H1 (cell line): ENCODE measurements around the gene STX8. TPM values are rescaled to one million over a fixed set of nuclear protein-coding genes. Genes with fewer than 3 reads are reported as not detected.

Experiments
- CTCF ChIA-PET: fragments of 300-600 bp; sonication (Branson Sonifier 250); formaldehyde crosslinking; loops from one replicate; lab custom pipeline; 2021; ENCODE audit not compliant: partially characterized antibody; lab: Charles Lee
- POLR2A ChIA-PET: fragments of 300-600 bp; sonication (Branson Sonifier 250); formaldehyde crosslinking; loops from one replicate; lab custom pipeline; 2021; ENCODE audit warnings: inconsistent platforms; ENCODE audit not compliant: partially characterized antibody; lab: Charles Lee
- DNase-seq, 2 experiments: peaks; one replicate each; pipeline versions ENCODE4 v3.0.0 to v3.0.0-alpha.2; 2010 to 2022; ENCODE audit warnings: low spot score in 2 of 2, low read depth in 1 of 2, mixed read lengths in 1 of 2
- FAIRE-seq: peaks from 2 replicates; lab custom pipeline; 2011; peaks lifted over from hg19 to GRCh38; lab: Jason Lieb, UNC
- H2AFZ ChIP-seq: 2 replicates; pipeline ENCODE4 v1.8.1; 2012; ENCODE audit warnings: low read length, inconsistent platforms
- H2AK5ac ChIP-seq: 2 replicates; pipeline ENCODE4 v1.6.1; 2013; ENCODE audit warnings: low read depth, low read length
- H2BK120ac ChIP-seq: replicated peaks from 2 replicates; pipeline ENCODE3; 2013; ENCODE audit warnings: low read depth, low read length, inconsistent platforms
- H2BK12ac ChIP-seq: 2 replicates; pipeline ENCODE4 v1.6.1; 2013; ENCODE audit warnings: low read depth, low read length
- H2BK15ac ChIP-seq: 2 replicates; pipeline ENCODE4 v1.6.1; 2013; ENCODE audit warnings: low read length
- H2BK20ac ChIP-seq: 2 replicates; pipeline ENCODE4 v1.6.1; 2013; ENCODE audit warnings: low read length
- H2BK5ac ChIP-seq: 2 replicates; pipeline ENCODE4 v1.6.1; 2013; ENCODE audit warnings: low read depth, low read length
- H3K14ac ChIP-seq: 2 replicates; pipeline ENCODE4 v1.6.1; 2013; ENCODE audit warnings: inconsistent platforms; ENCODE audit not compliant: insufficient read length
- H3K18ac ChIP-seq: 2 replicates; pipeline ENCODE4 v1.6.1; 2013; ENCODE audit warnings: low read length; ENCODE audit errors: extremely low read depth
- H3K23ac ChIP-seq: 2 replicates; pipeline ENCODE4 v1.6.1; 2013; ENCODE audit warnings: inconsistent platforms; ENCODE audit not compliant: insufficient read length
- H3K23me2 ChIP-seq: 2 replicates; pipeline ENCODE4 v1.6.1; 2013; ENCODE audit warnings: low read depth, low read length
- H3K27ac ChIP-seq: 2 replicates; pipeline ENCODE4 v1.6.1; 2011; ENCODE audit warnings: low read depth, low read length, inconsistent platforms
- H3K27me3 ChIP-seq, 4 experiments: replicated peaks in 1 of 4; 1 replicate in 1 of 4; 2 replicates in 3 of 4; pipeline versions ENCODE4 v1.6.1 to v1.8.1; 2011 to 2013; ENCODE audit warnings: low read length in 3 of 4, mild to moderate bottlenecking in 3 of 4, inconsistent platforms in 2 of 4, mixed read lengths in 2 of 4, moderate library complexity in 1 of 4; ENCODE audit not compliant: control insufficient read depth in 3 of 4, insufficient read depth in 3 of 4; ENCODE audit errors: extremely low read depth in 1 of 4
- H3K36me3 ChIP-seq, 4 experiments: 2 replicates each; pipeline versions ENCODE4 v1.6.1 to v1.8.1; 2011 to 2013; ENCODE audit warnings: mild to moderate bottlenecking in 4 of 4, low read length in 3 of 4, moderate library complexity in 2 of 4, control low read depth in 1 of 4, inconsistent platforms in 1 of 4; ENCODE audit not compliant: insufficient read depth in 4 of 4, control insufficient read depth in 2 of 4
- H3K4ac ChIP-seq: replicated peaks from 2 replicates; pipeline ENCODE3; 2013; ENCODE audit warnings: low read length, low read depth, mixed read lengths, inconsistent platforms; ENCODE audit not compliant: insufficient read length
- H3K4me1 ChIP-seq, 4 experiments: replicated peaks in 1 of 4; 1 replicate in 1 of 4; 2 replicates in 3 of 4; pipeline versions ENCODE4 v1.6.1 to v1.8.1; 2011 to 2013; ENCODE audit warnings: low read length in 3 of 4, inconsistent platforms in 2 of 4, mixed read lengths in 1 of 4; ENCODE audit not compliant: insufficient read depth in 4 of 4, control insufficient read depth in 3 of 4
- H3K4me2 ChIP-seq, 2 experiments: 2 replicates each; pipeline versions ENCODE4 v1.6.1 to v1.8.1; 2011 to 2013; ENCODE audit warnings: low read depth in 2 of 2, low read length in 2 of 2, control low read depth in 1 of 2, inconsistent platforms in 1 of 2, mild to moderate bottlenecking in 1 of 2; ENCODE audit not compliant: insufficient read depth in 1 of 2
- H3K4me3 ChIP-seq, 4 experiments: fragments of 200-600, 300-600 bp in 1 of 4; sonication (generic), shearing (Covaris generic), sonication (Bioruptor Twin) in 1 of 4; 2 replicates each; pipeline versions ENCODE4 v1.5.1 to v1.8.1; 2011 to 2016; ENCODE audit warnings: low read length in 4 of 4, low read depth in 3 of 4, control low read depth in 2 of 4, inconsistent platforms in 2 of 4, mild to moderate bottlenecking in 2 of 4, mixed read lengths in 1 of 4, moderate library complexity in 1 of 4; ENCODE audit not compliant: insufficient read depth in 2 of 4; ENCODE audit errors: extremely low read depth in 1 of 4
- H3K56ac ChIP-seq: replicated peaks from 2 replicates; pipeline ENCODE3; 2013; ENCODE audit warnings: low read depth, mild to moderate bottlenecking, mixed read lengths, low read length, inconsistent platforms; ENCODE audit not compliant: insufficient read length
- H3K79me1 ChIP-seq: 2 replicates; pipeline ENCODE4 v1.6.1; 2013; ENCODE audit warnings: low read depth, low read length, control low read depth
- H3K79me2 ChIP-seq, 2 experiments: 2 replicates each; pipeline versions ENCODE4 v1.6.1 to v1.8.1; 2012 to 2013; ENCODE audit warnings: low read length in 2 of 2, mild to moderate bottlenecking in 2 of 2, inconsistent platforms in 1 of 2; ENCODE audit not compliant: insufficient read depth in 2 of 2, control insufficient read depth in 1 of 2
- H3K9ac ChIP-seq, 4 experiments: replicated peaks in 1 of 4; 1 replicate in 1 of 4; 2 replicates in 3 of 4; pipeline versions ENCODE4 v1.6.1 to v1.8.1; 2011 to 2013; ENCODE audit warnings: low read depth in 3 of 4, low read length in 3 of 4, control low read depth in 2 of 4, mild to moderate bottlenecking in 2 of 4, moderate library complexity in 2 of 4, inconsistent platforms in 1 of 4; ENCODE audit errors: extremely low read depth in 1 of 4
- H3K9me3 ChIP-seq, 2 experiments: 2 replicates each; pipeline versions ENCODE4 v1.6.1 to v1.8.1; 2012 to 2013; ENCODE audit warnings: mild to moderate bottlenecking in 2 of 2, moderate library complexity in 2 of 2, control low read depth in 1 of 2, inconsistent platforms in 1 of 2, low read depth in 1 of 2, low read length in 1 of 2, mixed read lengths in 1 of 2; ENCODE audit not compliant: insufficient read depth in 2 of 2
- H4K20me1 ChIP-seq, 2 experiments: replicated peaks in 1 of 2; 2 replicates each; pipeline versions ENCODE3 to v1.8.1; 2011 to 2013; ENCODE audit warnings: inconsistent platforms in 2 of 2, low read length in 2 of 2, mild to moderate bottlenecking in 1 of 2; ENCODE audit not compliant: insufficient read depth in 2 of 2, control insufficient read depth in 1 of 2
- H4K5ac ChIP-seq: 2 replicates; pipeline ENCODE4 v1.6.1; 2013; ENCODE audit warnings: low read length, low read depth, mixed read lengths, inconsistent platforms; ENCODE audit not compliant: insufficient read length
- H4K8ac ChIP-seq: 2 replicates; pipeline ENCODE4 v1.8.0; 2013; ENCODE audit warnings: mild to moderate bottlenecking, moderate library complexity, low read length, inconsistent platforms; ENCODE audit not compliant: insufficient read depth; ENCODE audit errors: extremely low read depth
- H4K91ac ChIP-seq: replicated peaks from 2 replicates; pipeline ENCODE3; 2013; ENCODE audit warnings: low read length, mixed read lengths, inconsistent platforms; ENCODE audit not compliant: insufficient read length
- BRCA1 ChIP-seq: IDR thresholded peaks from 2 replicates; pipeline ENCODE4 v1.6.1; 2012; ENCODE audit warnings: low read depth, low read length, improper control_type of control experiment
- KDM5A ChIP-seq: fragments of 200-600 bp; IDR thresholded peaks from 2 replicates; pipeline ENCODE4 v1.7.1; 2012; ENCODE audit warnings: mild to moderate bottlenecking, low read length, inconsistent platforms, mixed read lengths
- POLR2AphosphoS5 ChIP-seq: IDR thresholded peaks from 2 replicates; pipeline ENCODE4 v1.6.1; 2011; ENCODE audit warnings: low read depth, low read length
- RAD21 ChIP-seq, 2 experiments: IDR thresholded peaks in 1 of 2; conservative IDR thresholded peaks in 1 of 2; 2 replicates each; pipeline ENCODE4 v1.6.1; 2011; ENCODE audit warnings: low read depth in 2 of 2, low read length in 2 of 2, improper control_type of control experiment in 1 of 2, inconsistent platforms in 1 of 2, mild to moderate bottlenecking in 1 of 2, moderate library complexity in 1 of 2
- TBP ChIP-seq: IDR thresholded peaks from 2 replicates; pipeline ENCODE4 v1.6.1; 2011; ENCODE audit warnings: low read depth, low read length, improper control_type of control experiment
- TEAD4 ChIP-seq: IDR thresholded peaks from 2 replicates; pipeline ENCODE4 v1.6.1; 2012; ENCODE audit warnings: low read depth, low read length, inconsistent platforms, mixed read lengths
- WGBS, 2 experiments: shearing (Covaris generic) in 1 of 2; methylation state at CpG; one replicate each; pipeline versions ENCODE4 v1.1.6 to v1.1.7; 2013 to 2015; ENCODE audit warnings: low lambda C conversion rate in 2 of 2, mixed read lengths in 2 of 2, inconsistent platforms in 1 of 2, low coverage in 1 of 2, missing lambda C conversion rate in 1 of 2; ENCODE audit not compliant: insufficient replicate concordance in 2 of 2, insufficient coverage in 1 of 2, insufficient read length in 1 of 2; ENCODE audit errors: extremely low coverage in 1 of 2, missing lambda C conversion rate in 1 of 2; 5-methylcytosine and 5-hydroxymethylcytosine counted together
- polyA plus RNA-seq, 7 experiments: library from polyadenylated mRNA; depleted of rRNA in 3 of 7; stranded (reverse) in 5 of 7; unstranded in 2 of 7; fragments of >200 nt in 5 of 7; fragments of 200-250 nt in 2 of 7; gene quantifications; 1 replicate in 5 of 7; 2 replicates in 1 of 7; 4 replicates in 1 of 7; pipeline versions ENCODE4 v1.2.1 to v1.2.3, GENCODE V29; 2011 to 2013; ENCODE audit warnings: missing spikeins in 2 of 7, mixed read lengths in 2 of 7
- total RNA-seq: library from RNA; stranded (reverse); fragmentation: NEBNext Ultra II Directional; extraction: Animal tissue kit (Norgen Biotek cat#: 25700); gene quantifications from 2 replicates; pipeline ENCODE4 v1.2.1, GENCODE V29; 2021

Gene STX8
- total and polyA plus RNA-seq, 2 of the 8 experiments (the other 6 are each of a cell fraction or from before 2014, with no cell fraction given): 22.8 to 42.5 TPM

DNA sequence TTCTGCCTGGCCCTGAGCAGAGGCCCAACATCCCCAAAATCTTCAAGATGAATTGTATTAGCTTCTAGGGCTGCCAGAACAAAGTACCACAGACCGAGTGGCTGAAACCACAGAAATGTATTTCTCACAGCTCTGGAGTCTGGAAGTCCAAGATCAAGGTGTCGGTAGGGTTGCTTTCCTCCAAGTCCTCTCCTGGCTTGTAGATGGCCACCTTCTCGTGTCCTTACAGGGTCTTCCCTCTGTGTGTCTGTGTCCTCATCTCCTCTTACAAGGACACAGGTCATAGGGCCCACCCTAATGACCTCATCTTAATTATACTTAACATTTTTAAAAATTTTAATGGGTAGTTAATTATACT is 338.6 kb downstream of the STX8 start:
- no peak overlapping the region for H3K27ac ChIP-seq
- H4K20me1 ChIP-seq: no peaks in the 10 kb centered on the region
- no peak overlapping the region for H2BK20ac ChIP-seq
- H3K56ac ChIP-seq: no peak overlapping the region
- no peak overlapping the region for H3K23ac ChIP-seq
- H3K79me1 ChIP-seq: no peaks in the 10 kb centered on the region
- H2BK120ac ChIP-seq: no peak overlapping the region
- peaks cover 0 to 14% (median 9%) of the 10 kb centered on the region in 4 experiments; a peak in 6 of 7 replicates for H3K27me3 ChIP-seq
- WGBS, 2 experiments: 93% methylated on average over 3 of the region's 3 CpGs; no CpG with 5 or more reads in 1 of the 2 experiments
- H3K4me1 ChIP-seq: peaks cover 3 to 23% (median 16%) of the 10 kb centered on the region in 4 experiments
- no peak overlapping the region for H2AK5ac ChIP-seq
- no peak overlapping the region for H2BK15ac ChIP-seq
- ChIA-PET POLR2A (no interaction called here), CTCF (interaction anchor here (1.1 to 1.4 kb wide), 4 partner anchors 9 to 239 kb away, joined by 3 to 5 read pairs (median 3); no protein-coding TSS in a partner anchor)
- H3K36me3 ChIP-seq: no peaks in the 10 kb centered on the region
- no peak overlapping the region for H2BK5ac ChIP-seq
- no peak overlapping the region for H2AFZ ChIP-seq
- H3K18ac ChIP-seq: no peak overlapping the region
- H3K4me3 ChIP-seq: no peak overlapping the region
- H3K4me2 ChIP-seq: no peak overlapping the region
- TF ChIP-seq TEAD4 (no peak), POLR2AphosphoS5 (no peak), TBP (no peak), BRCA1 (no peak), RAD21 (IDR thresholded peaks at IDR 0.05 in 1 of 2, conservative IDR thresholded peaks at IDR 0.05 in 1 of 2; ENCODE audit: low read depth in 2 of 2, low read length in 2 of 2) (no peak), KDM5A (no peak)
- H4K8ac ChIP-seq: no peak overlapping the region
- no peaks in the 10 kb centered on the region for H3K9me3 ChIP-seq
- H3K23me2 ChIP-seq: peaks cover 11% of the 10 kb centered on the region
- no peak for DNase-seq
- H3K9ac ChIP-seq: no peak overlapping the region
- H3K4ac ChIP-seq: no peak overlapping the region
- no peak overlapping the region for H4K5ac ChIP-seq
- H4K91ac ChIP-seq: no peak overlapping the region
- FAIRE-seq: no peak
- H2BK12ac ChIP-seq: no peak overlapping the region
- H3K79me2 ChIP-seq: no peaks in the 10 kb centered on the region
- no peak overlapping the region for H3K14ac ChIP-seq
